AG09309 (cell line): Measurements from ENCODE around the gene FRAT2.

Source experiments
- DNase-seq: peaks from one replicate; pipeline ENCODE4 v3.0.0-alpha.2; 2010; ENCODE audit warnings: low read depth
- H3K4me3 ChIP-seq: 2 replicates; pipeline ENCODE4 v1.5.1; 2011; ENCODE audit warnings: mild to moderate bottlenecking, low read depth, low read length, moderate library complexity; ENCODE audit not compliant: control insufficient read depth
- CTCF ChIP-seq: IDR thresholded peaks from 2 replicates; pipeline ENCODE4 v1.5.1; 2011; ENCODE audit warnings: mild to moderate bottlenecking, low read depth, low read length, inconsistent platforms; ENCODE audit not compliant: insufficient read depth, control insufficient read depth; ENCODE audit errors: missing control alignments

FRAT2 gene

GRCh38 chr10:97328646-97329453 is 5.7 kb downstream of the FRAT2 start:
- no peak for DNase-seq
- no peak for TF ChIP-seq CTCF
- no peak overlapping the region for H3K4me3 ChIP-seq

GRCh38 chr10:97327348-97328294 is 6.9 kb downstream of the FRAT2 start:
- no peak for DNase-seq

GRCh38 chr10:97325754-97326153 is 8.8 kb downstream of the FRAT2 start:
- no peak overlapping the region for H3K4me3 ChIP-seq
- no peak for DNase-seq
- no peak for TF ChIP-seq CTCF

More at GRCh38 chr10:97327348-97328294, 6.9 kb downstream of the FRAT2 start:
- no peak for TF ChIP-seq CTCF
- no peak overlapping the region for H3K4me3 ChIP-seq

GRCh38 chr10:97323501-97323900 is 11.0 kb downstream of the FRAT2 start:
- no peak for TF ChIP-seq CTCF
- DNase-seq = no peak
- H3K4me3 ChIP-seq = no peak overlapping the region

- TF ChIP-seq CTCF = no peak
- no peak overlapping the region for H3K4me3 ChIP-seq
- no peak for DNase-seq
Measured at GRCh38 chr10:97321804-97322190, 12.7 kb downstream of the FRAT2 start.

GRCh38 chr10:97321032-97321803 is 13.3 kb downstream of the FRAT2 start:
- DNase-seq = no peak
- TF ChIP-seq CTCF = no peak
- peak overlapping the region; percentile 10 for H3K4me3 ChIP-seq
